Measurements from ENCODE around the gene OSBPL5.
A peak's percentile ranks its signal among the peaks of the same experiment; 100 is the strongest.
"Not testable (repeated sequence)": the region's sequence is repeated elsewhere in the genome, so short reads cannot be mapped to it uniquely, and the experiment has no call there.

OSBPL5 gene

GRCh38 chr11:3080104-3080503, 85.0 kb downstream of the OSBPL5 start:
- DNase-seq = no peak

- no peak for DNase-seq
Measured at GRCh38 chr11:3077846-3078440, 87.2 kb downstream of the OSBPL5 start.

GRCh38 chr11:3077189-3077836, 87.8 kb downstream of the OSBPL5 start:
- DNase-seq = no peak

- no peak for DNase-seq
Measured at GRCh38 chr11:3074912-3075589, 90.1 kb downstream of the OSBPL5 start.

GRCh38 chr11:3073029-3073435, 92.1 kb downstream of the OSBPL5 start:
- DNase-seq = peak; percentile 72

- no peak for DNase-seq
Measured at GRCh38 chr11:3069425-3069824, 95.7 kb downstream of the OSBPL5 start.

- DNase-seq = not testable (repeated sequence)
Measured at GRCh38 chr11:3066308-3066707, 98.8 kb downstream of the OSBPL5 start.

GRCh38 chr11:3064709-3065108, 100.4 kb downstream of the OSBPL5 start:
- DNase-seq = not testable (repeated sequence)

- peak; percentile 33 for DNase-seq
Measured at GRCh38 chr11:3063876-3064275, 101.2 kb downstream of the OSBPL5 start.

- not testable (repeated sequence) for DNase-seq
Measured at GRCh38 chr11:3063432-3063831, 101.7 kb downstream of the OSBPL5 start.

GRCh38 chr11:3060436-3061025, 104.6 kb downstream of the OSBPL5 start:
- DNase-seq = no peak

- peak; percentile 52 for DNase-seq
Measured at GRCh38 chr11:3058753-3059664, 106.1 kb downstream of the OSBPL5 start.

GRCh38 chr11:3057069-3057963, 107.8 kb downstream of the OSBPL5 start, which contains the start of gene CARS1:
Gene CARS1, minus strand, starts transcription at chr11:3057423. Its CDS starts 56 bp downstream, at chr11:3057367.
- peak; percentile 96 for DNase-seq

GRCh38 chr11:3056296-3057068, 108.6 kb downstream of the OSBPL5 start:
- DNase-seq = no peak

- no peak for DNase-seq
Measured at GRCh38 chr11:3055891-3056290, 109.2 kb downstream of the OSBPL5 start.

- DNase-seq = no peak
Measured at GRCh38 chr11:3052567-3052966, 112.5 kb downstream of the OSBPL5 start.

- no peak for DNase-seq
Measured at GRCh38 chr11:3052109-3052479, 113.0 kb downstream of the OSBPL5 start.

- no peak for DNase-seq
Measured at GRCh38 chr11:3051196-3052108, 113.7 kb downstream of the OSBPL5 start.
